ENCODE data around the gene FMNL3.
A peak's percentile ranks its signal among the peaks of the same experiment; 100 is the strongest.

FMNL3 gene

DNA sequence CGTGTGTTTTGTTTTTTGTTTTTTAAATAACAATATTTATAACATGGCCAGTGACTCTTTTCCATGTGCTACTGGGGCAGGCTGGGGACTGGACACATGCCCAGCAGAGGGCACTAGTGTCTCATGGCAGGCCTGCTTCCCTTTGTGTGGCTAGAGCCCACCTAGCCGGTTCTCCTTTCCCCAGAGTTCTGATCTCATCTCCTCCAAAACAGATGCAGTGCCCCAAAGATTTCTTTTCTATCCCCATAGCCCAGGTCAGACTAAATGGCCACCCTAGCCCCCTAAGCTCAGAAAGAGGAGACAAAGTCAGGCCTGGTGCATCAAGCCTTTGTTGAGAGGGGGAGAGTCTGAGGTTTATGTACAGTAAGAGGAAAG is 62.6 kb downstream of the FMNL3 start:
- TF ChIP-seq, protein P1, sequence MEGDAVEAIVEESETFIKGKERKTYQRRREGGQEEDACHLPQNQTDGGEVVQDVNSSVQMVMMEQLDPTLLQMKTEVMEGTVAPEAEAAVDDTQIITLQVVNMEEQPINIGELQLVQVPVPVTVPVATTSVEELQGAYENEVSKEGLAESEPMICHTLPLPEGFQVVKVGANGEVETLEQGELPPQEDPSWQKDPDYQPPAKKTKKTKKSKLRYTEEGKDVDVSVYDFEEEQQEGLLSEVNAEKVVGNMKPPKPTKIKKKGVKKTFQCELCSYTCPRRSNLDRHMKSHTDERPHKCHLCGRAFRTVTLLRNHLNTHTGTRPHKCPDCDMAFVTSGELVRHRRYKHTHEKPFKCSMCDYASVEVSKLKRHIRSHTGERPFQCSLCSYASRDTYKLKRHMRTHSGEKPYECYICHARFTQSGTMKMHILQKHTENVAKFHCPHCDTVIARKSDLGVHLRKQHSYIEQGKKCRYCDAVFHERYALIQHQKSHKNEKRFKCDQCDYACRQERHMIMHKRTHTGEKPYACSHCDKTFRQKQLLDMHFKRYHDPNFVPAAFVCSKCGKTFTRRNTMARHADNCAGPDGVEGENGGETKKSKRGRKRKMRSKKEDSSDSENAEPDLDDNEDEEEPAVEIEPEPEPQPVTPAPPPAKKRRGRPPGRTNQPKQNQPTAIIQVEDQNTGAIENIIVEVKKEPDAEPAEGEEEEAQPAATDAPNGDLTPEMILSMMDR (IDR thresholded peaks at IDR 0.05), result peak; percentile 87
- no peak for DNase-seq (ENCODE audit: low spot score)
- Histone ChIP-seq H3K4me3 (no peak overlapping the region), H3K27ac (peak overlapping the region in 1 of 2 donors; percentile 19)

GRCh38 chr12:49643961-49644619 is 63.1 kb downstream of the FMNL3 start:
- Histone ChIP-seq H3K4me3 (no peak overlapping the region), H3K27ac (peak overlapping the region in 1 of 2 donors; percentile 19)
- no peak for DNase-seq (ENCODE audit: low spot score)
- TF ChIP-seq, protein P1 (IDR thresholded peaks at IDR 0.05), result no peak

DNA sequence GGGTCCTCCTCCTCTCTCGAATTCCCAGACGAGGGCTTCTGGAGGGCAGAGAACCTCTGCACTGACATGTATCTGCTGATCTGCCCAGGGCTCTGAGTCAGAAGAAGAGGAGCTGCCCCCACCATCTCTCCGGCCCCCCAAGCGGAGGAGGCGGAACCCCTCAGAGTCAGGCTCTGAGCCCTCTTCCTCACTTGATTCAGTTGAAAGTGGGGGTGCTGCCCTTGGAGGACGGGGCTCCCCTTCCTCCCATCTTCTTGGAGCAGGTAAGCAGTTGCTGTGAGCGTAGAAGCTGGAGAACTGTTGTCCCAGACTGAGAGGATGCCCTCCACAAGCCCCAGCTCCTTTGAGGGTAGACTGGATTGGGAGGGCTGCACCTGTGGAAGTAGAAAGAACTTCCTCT is 64.1 kb downstream of the FMNL3 start:
- Histone ChIP-seq H3K27ac (no peak overlapping the region), H3K4me3 (no peak overlapping the region)
- DNase-seq (ENCODE audit: low spot score), result no peak
- TF ChIP-seq, protein P1 (IDR thresholded peaks at IDR 0.05), result no peak

DNA sequence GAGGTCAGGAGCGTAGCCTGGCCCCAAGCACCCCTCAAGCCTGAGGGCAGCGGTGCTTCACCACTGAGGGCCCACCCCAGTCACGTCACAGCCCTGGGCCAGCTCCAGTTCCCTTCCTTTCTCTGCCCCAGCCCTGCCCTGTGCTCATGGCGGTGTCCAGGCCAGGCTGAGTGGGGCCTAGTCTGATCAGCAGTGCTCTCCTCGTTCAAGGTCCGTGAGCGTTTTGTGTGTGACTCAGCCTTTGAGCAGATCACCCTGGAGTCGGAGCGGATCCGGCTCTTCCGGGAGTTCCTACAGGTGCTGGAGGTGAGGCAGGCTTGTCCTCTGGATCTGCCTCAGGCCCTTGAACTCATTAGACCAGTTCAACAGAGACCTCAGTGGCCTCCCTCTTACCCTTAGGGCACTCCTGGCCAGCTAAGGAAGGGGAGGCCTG is 64.8 kb downstream of the FMNL3 start:
- H3K27ac ChIP-seq, result no peak overlapping the region
- TF ChIP-seq, protein P1 (IDR thresholded peaks at IDR 0.05), result no peak
- H3K4me3 ChIP-seq, result no peak overlapping the region
- no peak for DNase-seq (ENCODE audit: low spot score)

DNA sequence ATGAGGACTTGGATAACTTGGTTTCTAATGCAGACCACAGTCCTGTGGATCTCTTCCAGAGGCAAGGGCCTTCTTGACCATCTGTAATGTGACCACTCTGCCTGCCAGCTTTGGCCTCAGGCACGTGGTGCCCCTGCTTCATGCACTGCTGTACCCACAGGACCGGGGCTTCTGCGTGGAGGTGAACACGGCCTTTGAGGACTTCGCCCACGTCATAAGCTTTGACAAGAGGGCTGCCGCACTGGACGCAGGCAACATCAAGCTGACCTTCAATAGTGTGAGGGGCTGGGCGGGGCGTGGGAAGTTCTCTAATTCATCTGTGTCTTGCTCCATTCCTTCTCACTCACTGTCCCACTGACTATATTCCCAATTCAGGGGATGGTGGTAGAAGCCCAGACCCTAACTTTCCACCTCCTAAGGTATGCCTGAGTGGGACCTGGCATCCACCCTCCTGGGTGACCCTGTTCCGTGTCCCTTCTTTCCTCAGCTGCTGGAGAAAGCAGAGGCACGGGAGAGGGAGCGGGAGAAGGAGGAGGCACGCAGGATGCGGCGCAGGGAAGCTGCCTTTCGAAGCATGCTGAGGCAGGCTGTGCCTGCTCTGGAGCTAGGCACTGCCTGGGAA is 65.3 kb downstream of the FMNL3 start:
- no peak overlapping the region for H3K27ac ChIP-seq
- no peak overlapping the region for H3K4me3 ChIP-seq
- TF ChIP-seq, protein P1 (IDR thresholded peaks at IDR 0.05), result no peak
- no peak for DNase-seq (ENCODE audit: low spot score)

DNA sequence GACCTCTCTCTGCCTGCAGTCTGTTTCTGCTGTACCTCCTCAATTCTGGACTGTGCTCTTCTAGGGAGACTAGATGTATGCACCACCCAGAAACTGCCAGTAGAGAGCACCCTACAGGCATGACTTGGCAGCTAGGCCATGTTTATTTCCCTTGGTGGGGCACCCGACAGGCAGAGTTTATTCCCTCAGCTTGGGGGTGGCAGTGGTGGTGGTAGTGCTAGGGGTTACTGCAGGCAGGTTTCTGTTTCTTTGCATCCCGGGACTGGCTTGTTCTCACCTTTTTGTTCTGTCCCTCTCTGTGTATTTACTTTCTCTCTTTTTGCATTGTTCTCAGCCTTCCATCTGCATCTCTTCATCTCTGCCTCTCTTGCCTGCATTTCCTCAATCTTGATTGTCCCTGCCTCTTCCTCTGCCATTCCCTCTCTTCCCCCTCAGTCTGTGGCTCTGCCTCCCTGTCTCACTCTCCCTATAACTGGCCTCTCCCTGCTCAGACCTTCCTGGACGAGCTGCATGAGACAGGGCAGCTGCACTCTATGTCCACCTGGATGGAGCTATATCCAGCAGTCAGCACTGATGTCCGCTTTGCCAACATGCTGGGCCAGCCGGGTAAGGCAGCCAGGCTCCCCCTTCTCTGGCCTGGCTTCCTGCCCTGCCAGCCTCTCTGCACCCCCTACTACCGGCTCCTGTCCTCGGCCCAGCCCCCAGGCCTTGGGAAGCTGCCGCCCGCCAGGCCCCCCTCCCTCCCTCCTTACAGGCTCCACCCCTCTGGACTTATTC is 70.0 kb downstream of the FMNL3 start:
- peak; percentile 70 for DNase-seq (ENCODE audit: low spot score)
- H3K4me3 ChIP-seq, result no peak overlapping the region
- TF ChIP-seq, protein P1 (IDR thresholded peaks at IDR 0.05), result no peak
- H3K27ac ChIP-seq, result peak overlapping the region; percentile 13 to 50
